ENCODE data around the gene FAM199X. TPM values are rescaled to one million over a fixed set of nuclear protein-coding genes. Genes with fewer than 3 reads are reported as not detected.

FAM199X gene
- total RNA-seq, result 10 to 100 TPM; 36.3 to 51.9 (median 41.9) TPM

DNA sequence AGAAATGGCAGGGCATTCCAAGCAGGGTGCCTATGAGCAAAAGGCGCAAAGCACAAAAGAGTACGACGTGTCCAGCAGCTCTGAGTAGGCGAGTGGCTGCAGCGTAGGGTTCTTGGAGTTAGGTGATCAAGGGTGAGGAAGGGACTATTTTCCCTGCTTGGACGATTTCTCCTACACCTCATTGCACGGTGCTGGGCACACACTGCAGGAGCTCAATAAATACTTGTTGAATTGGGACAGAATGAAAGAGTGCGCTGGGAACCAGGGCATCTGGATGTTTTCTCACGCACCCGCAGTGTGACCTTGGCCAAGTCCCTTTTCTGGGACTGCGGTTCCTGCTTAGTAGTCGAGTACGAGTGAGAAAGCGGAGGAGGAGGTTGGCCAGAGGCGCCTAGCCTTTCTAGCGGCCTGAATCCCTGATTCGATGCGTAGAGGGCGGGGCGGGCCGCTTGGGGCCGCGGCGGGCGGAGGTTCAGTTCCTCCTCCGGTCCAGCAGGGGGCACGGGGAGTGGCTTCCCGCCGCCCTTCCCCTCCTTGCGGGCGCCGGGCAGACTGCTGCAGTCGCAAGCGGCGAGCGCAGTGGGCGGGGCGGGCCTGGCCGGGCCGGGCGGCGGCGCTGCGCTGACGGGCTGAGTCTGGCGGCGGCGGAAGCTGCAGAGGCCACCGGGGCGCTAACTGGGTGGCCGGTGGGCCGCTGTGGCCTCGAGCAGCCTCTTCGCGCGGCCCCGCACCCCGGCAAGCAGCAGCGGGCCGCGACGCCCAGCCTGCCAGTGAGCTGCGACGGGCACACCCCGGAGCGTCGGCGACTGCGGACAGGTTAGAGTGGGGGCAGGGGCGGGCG is at the start of gene FAM199X:
FAM199X (plus strand) TSS at position 560 of the 841 bp plus-strand sequence. CDS start 333 bp downstream, outside the sequence.
- peak within 1 kb of the TSS; percentile 42 to 69 (median 47) for H3K4me3 ChIP-seq (replicated peaks in 1 of 3)
- peak; percentile 83 to 87 for DNase-seq
- TF ChIP-seq POLR2A (IDR thresholded peaks at IDR 0.05) (peak; percentile 39 to 85), CTCF (IDR thresholded peaks at IDR 0.05) (peak in 5 of 6 experiments; percentile 32 to 86 (median 75))
- intact Hi-C loops (cut with DNase I), result no loop called here
- H3K27me3 ChIP-seq, result no peaks in the 10 kb centered on the region
- no peaks in the 10 kb centered on the region for H3K9me3 ChIP-seq
- H3K27ac ChIP-seq, result peak within 1 kb of the TSS; percentile 57 to 75 (median 75)
- no peaks in the 10 kb centered on the region for H3K36me3 ChIP-seq
- peaks cover 0 to 4% of the 10 kb centered on the region in 2 donors for H3K4me1 ChIP-seq
- WGBS, 2 donors, result 3 to 7% methylated on average over 10 to 13 of the region's 71 CpGs

DNA sequence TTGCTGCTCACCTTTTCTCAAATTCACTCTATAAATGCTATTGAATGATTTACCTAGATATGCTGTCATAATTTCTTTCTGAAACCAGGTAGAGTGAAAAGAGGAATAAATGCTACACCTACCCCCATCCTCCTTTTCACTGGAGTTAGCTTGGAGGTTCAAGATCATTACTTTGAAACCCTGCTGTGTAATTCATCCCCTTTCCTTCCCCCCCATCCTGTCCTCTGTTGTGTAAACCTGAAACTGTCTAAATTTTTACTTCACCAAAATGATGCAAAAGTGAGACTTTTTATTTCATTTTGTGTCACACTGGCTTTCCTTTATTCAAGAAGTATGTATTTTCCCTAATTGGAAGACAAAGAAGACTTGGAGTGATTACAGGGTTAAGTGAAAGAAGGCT is 48.5 kb upstream of the FAM199X start:
- Histone ChIP-seq H3K27me3 (no peaks in the 10 kb centered on the region), H3K4me1 (no peaks in the 10 kb centered on the region), H3K4me3 (replicated peaks in 1 of 3) (no peak overlapping the region), H3K36me3 (no peaks in the 10 kb centered on the region), H3K27ac (no peak overlapping the region), H3K9me3 (no peaks in the 10 kb centered on the region)
- TF ChIP-seq CTCF (IDR thresholded peaks at IDR 0.05) (no peak), POLR2A (IDR thresholded peaks at IDR 0.05) (no peak)
- no peak for DNase-seq
- intact Hi-C loops (cut with DNase I), result no loop called here

DNA sequence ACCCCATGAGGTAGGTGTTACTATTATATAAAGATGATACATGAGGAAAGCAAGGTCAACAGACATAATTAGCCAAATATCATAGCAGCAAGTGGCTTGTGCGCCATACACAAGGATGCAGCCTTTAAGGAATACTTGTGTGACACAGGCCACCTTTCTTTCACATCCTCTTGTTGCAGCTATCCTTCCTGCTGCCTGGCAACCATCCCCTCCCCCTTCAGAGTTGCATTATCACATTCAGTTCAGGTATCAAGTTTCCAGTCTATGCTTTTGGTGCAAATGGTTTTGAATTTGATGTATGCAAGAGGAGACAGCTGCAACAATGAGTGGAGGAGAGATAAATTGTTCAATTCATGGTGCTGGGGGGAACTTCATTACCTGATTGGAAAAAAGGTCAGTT is 47.5 kb upstream of the FAM199X start:
- Histone ChIP-seq H3K4me3 (replicated peaks in 1 of 3) (no peak overlapping the region), H3K27me3 (no peaks in the 10 kb centered on the region), H3K36me3 (no peaks in the 10 kb centered on the region), H3K27ac (no peak overlapping the region), H3K4me1 (no peaks in the 10 kb centered on the region), H3K9me3 (no peaks in the 10 kb centered on the region)
- intact Hi-C loops (cut with DNase I), result no loop called here
- WGBS, 2 donors, result 100% methylated on average over 1 of the region's 1 CpG
- DNase-seq, result no peak
- TF ChIP-seq CTCF (IDR thresholded peaks at IDR 0.05) (no peak), POLR2A (IDR thresholded peaks at IDR 0.05) (no peak)

GRCh38 chrX:104122829-104123228 is 43.4 kb upstream of the FAM199X start:
- 75 to 76% methylated on average over 5 of the region's 5 CpGs for WGBS, 2 donors
- Histone ChIP-seq H3K27ac (no peak overlapping the region), H3K27me3 (no peaks in the 10 kb centered on the region), H3K9me3 (no peaks in the 10 kb centered on the region), H3K4me3 (replicated peaks in 1 of 3) (no peak overlapping the region), H3K4me1 (no peaks in the 10 kb centered on the region), H3K36me3 (no peaks in the 10 kb centered on the region)
- intact Hi-C loops (cut with DNase I), result no loop called here
- DNase-seq, result no peak
- no peak for TF ChIP-seq POLR2A (IDR thresholded peaks at IDR 0.05)
- TF ChIP-seq CTCF (IDR thresholded peaks at IDR 0.05), result no peak

GRCh38 chrX:104126856-104127255 is 39.4 kb upstream of the FAM199X start:
- intact Hi-C loops (cut with DNase I), result no loop called here
- no peaks in the 10 kb centered on the region for H3K4me1 ChIP-seq
- 72 to 81% methylated on average over 2 of the region's 2 CpGs for WGBS, 2 donors
- H3K4me3 ChIP-seq (replicated peaks in 1 of 3), result no peak overlapping the region
- H3K27me3 ChIP-seq, result no peaks in the 10 kb centered on the region
- no peaks in the 10 kb centered on the region for H3K36me3 ChIP-seq
- TF ChIP-seq CTCF (IDR thresholded peaks at IDR 0.05) (no peak), POLR2A (IDR thresholded peaks at IDR 0.05) (no peak)
- H3K9me3 ChIP-seq, result no peaks in the 10 kb centered on the region
- H3K27ac ChIP-seq, result no peak overlapping the region
- no peak for DNase-seq
